Endothelial cell of umbilical vein (primary cell): Measurements from ENCODE around the gene NUP153. TPM values are rescaled to one million over a fixed set of nuclear protein-coding genes. Genes with fewer than 3 reads are reported as not detected.

Experiments used
- BruUV-seq: library from RNA; stranded (reverse); fragments of 400-500 nt; replicated peaks from 2 replicates; lab custom pipeline; 2021; lab: Mats Ljungman, UMichigan
- CTCF ChIA-PET: fragments of 300-600, 350-600 bp; sonication (Branson Sonifier 250); formaldehyde crosslinking; loops from one replicate; lab custom pipeline; 2021; ENCODE audit warnings: antibody characterized with exemption, inconsistent platforms; lab: Charles Lee
- POLR2A ChIA-PET: fragments of 300-600, 350-600 bp; sonication (Branson Sonifier 250); formaldehyde crosslinking; loops from one replicate; lab custom pipeline; 2021; ENCODE audit warnings: antibody characterized with exemption, inconsistent platforms; lab: Charles Lee
- DNase-seq: peaks from one replicate; pipeline ENCODE4 v3.0.0-alpha.2; 2011; ENCODE audit warnings: low read depth, low spot score
- FAIRE-seq: peaks from 2 replicates; lab custom pipeline; 2011; peaks lifted over from hg19 to GRCh38; lab: Jason Lieb, UNC
- H2AFZ ChIP-seq: 2 replicates; pipeline ENCODE4 v1.6.0; 2012; ENCODE audit warnings: low read depth, low read length, control low read depth, inconsistent platforms
- H3K27ac ChIP-seq: 2 replicates; pipeline ENCODE4 v1.5.1; 2011; ENCODE audit warnings: low read depth, mild to moderate bottlenecking, control low read depth, low read length, moderate library complexity; ENCODE audit not compliant: insufficient read depth
- H3K27me3 ChIP-seq, 2 experiments: 2 replicates each; pipeline versions ENCODE4 v1.6.0 to v1.6.1; 2011; ENCODE audit warnings: low read length in 2 of 2, mixed read lengths in 1 of 2; ENCODE audit not compliant: control insufficient read depth in 2 of 2, insufficient read depth in 2 of 2
- H3K36me3 ChIP-seq, 2 experiments: 2 replicates in 1 of 2; 3 replicates in 1 of 2; pipeline ENCODE4 v1.5.1; 2011; ENCODE audit warnings: low read length in 2 of 2, mild to moderate bottlenecking in 1 of 2, moderate library complexity in 1 of 2; ENCODE audit not compliant: control insufficient read depth in 2 of 2, insufficient read depth in 2 of 2; ENCODE audit errors: extremely low read depth in 1 of 2
- H3K4me1 ChIP-seq: 3 replicates; pipeline ENCODE4 v1.5.1; 2011; ENCODE audit warnings: mild to moderate bottlenecking, low read length; ENCODE audit not compliant: control insufficient read depth, insufficient read depth; ENCODE audit errors: extremely low read depth
- H3K4me2 ChIP-seq: 2 replicates; pipeline ENCODE4 v1.6.1; 2011; ENCODE audit warnings: low read length, control low read depth, mixed read lengths; ENCODE audit not compliant: insufficient read depth
- H3K4me3 ChIP-seq, 3 experiments: fragments of 200-600 bp in 1 of 3; sonication (generic), shearing (Covaris generic) in 1 of 3; replicated peaks in 1 of 3; 2 replicates each; pipeline ENCODE4 v1.5.1; 2011 to 2016; ENCODE audit warnings: control low read depth in 3 of 3, low read length in 3 of 3, mild to moderate bottlenecking in 2 of 3, inconsistent platforms in 1 of 3, low read depth in 1 of 3, moderate library complexity in 1 of 3; ENCODE audit not compliant: insufficient read depth in 1 of 3
- H3K79me2 ChIP-seq: 2 replicates; pipeline ENCODE4 v1.6.0; 2012; ENCODE audit warnings: low read length, inconsistent platforms; ENCODE audit not compliant: control insufficient read depth, insufficient read depth
- H3K9ac ChIP-seq: replicated peaks from 2 replicates; pipeline ENCODE3; 2011; ENCODE audit warnings: low read length, control low read depth; ENCODE audit not compliant: insufficient read depth; ENCODE audit errors: extremely low read depth
- H3K9me1 ChIP-seq: replicated peaks from 3 replicates; pipeline ENCODE4 v1.6.0; 2011; ENCODE audit warnings: mild to moderate bottlenecking, low read length; ENCODE audit not compliant: control insufficient read depth, insufficient read depth; ENCODE audit errors: extremely low read depth
- H3K9me3 ChIP-seq: replicated peaks from 2 replicates; pipeline ENCODE4 v1.5.1; 2012; ENCODE audit warnings: low read length, inconsistent platforms; ENCODE audit not compliant: control insufficient read depth, insufficient read depth
- H4K20me1 ChIP-seq: replicated peaks from 2 replicates; pipeline ENCODE3; 2011; ENCODE audit warnings: mild to moderate bottlenecking, low read length; ENCODE audit not compliant: control insufficient read depth, insufficient read depth; ENCODE audit errors: extremely low read depth
- EZH2 ChIP-seq: IDR thresholded peaks from 2 replicates; pipeline ENCODE4 v1.6.1; 2012; ENCODE audit warnings: borderline replicate concordance, low read depth, mild to moderate bottlenecking, moderate library complexity, low read length, inconsistent platforms; ENCODE audit not compliant: severe bottlenecking
- FOS ChIP-seq: IDR thresholded peaks from 2 replicates; pipeline ENCODE4 v1.6.1; 2011; ENCODE audit warnings: mild to moderate bottlenecking, low read length, moderate library complexity, borderline replicate concordance; ENCODE audit not compliant: insufficient read depth
- GATA2 ChIP-seq: IDR thresholded peaks from 2 replicates; pipeline ENCODE4 v1.7.0; 2011; ENCODE audit warnings: low read depth, mild to moderate bottlenecking, moderate library complexity, mixed read lengths, low read length; ENCODE audit not compliant: insufficient read length, insufficient read depth
- JUN ChIP-seq: IDR thresholded peaks from 2 replicates; pipeline ENCODE4 v1.6.1; 2011; ENCODE audit warnings: borderline replicate concordance, low read depth; ENCODE audit not compliant: insufficient read length, insufficient read depth
- MYC ChIP-seq: IDR thresholded peaks from one replicate; pipeline ENCODE4 v1.6.1; 2011; ENCODE audit warnings: mild to moderate bottlenecking, low read depth, low read length
- POLR2A ChIP-seq: IDR thresholded peaks from 2 replicates; pipeline ENCODE4 v1.6.1; 2012; ENCODE audit warnings: low read depth, mild to moderate bottlenecking, control low read depth, low read length
- POLR2AphosphoS5 ChIP-seq: IDR thresholded peaks from 2 replicates; pipeline ENCODE4 v1.6.1; 2012; ENCODE audit warnings: low read depth, mild to moderate bottlenecking, control low read depth, low read length, moderate library complexity; ENCODE audit not compliant: insufficient read depth
- dilution Hi-C: fragments of 300-500 bp; cut with MboI; formaldehyde crosslinking; loops from one replicate; pipeline ENCODE4 v1.15.0; 2019; ENCODE audit warnings: low sequenced_read_pairs; ENCODE audit not compliant: extremely low pct_ligation_motif_present
- intact Hi-C: fragments of 100-400 bp; cut with micrococcal nuclease; formaldehyde crosslinking; loops from one replicate; pipeline ENCODE4 v1.10.0; 2022
- polyA plus RNA-seq, 4 experiments: library from polyadenylated mRNA; depleted of rRNA in 3 of 4; stranded (reverse) in 3 of 4; unstranded in 1 of 4; fragments of >200 nt; gene quantifications; 2 replicates each; pipeline versions ENCODE4 v1.2.1 to v1.2.3, GENCODE V29; 2011 to 2012; ENCODE audit warnings: missing spikeins in 1 of 4
- total RNA-seq: library from RNA; stranded (reverse); gene quantifications from 2 replicates; pipeline ENCODE4 v1.2.3, GENCODE V29; 2021
- TF ChIP-seq, protein P1 (sequence below): IDR thresholded peaks from 2 replicates; pipeline ENCODE4 v1.6.1; 2011; ENCODE audit not compliant: insufficient read depth, insufficient read length
- TF ChIP-seq, protein P2 (sequence below), 2 donors: IDR thresholded peaks; 1 replicate in 1 of 2; 2 replicates in 1 of 2; pipeline ENCODE4 v1.5.1; 2011; ENCODE audit warnings: low read length in 2 of 2, mild to moderate bottlenecking in 2 of 2, moderate library complexity in 2 of 2, control low read depth in 1 of 2, inconsistent platforms in 1 of 2, low read depth in 1 of 2; ENCODE audit not compliant: insufficient read depth in 1 of 2; ENCODE audit errors: extremely low read depth in 1 of 2

The NUP153 gene
- total and polyA plus RNA-seq, 2 donors (not counting 3 experiments of a cell fraction or from before 2014, with no cell fraction given): 22.0 to 51.0 TPM

DNA sequence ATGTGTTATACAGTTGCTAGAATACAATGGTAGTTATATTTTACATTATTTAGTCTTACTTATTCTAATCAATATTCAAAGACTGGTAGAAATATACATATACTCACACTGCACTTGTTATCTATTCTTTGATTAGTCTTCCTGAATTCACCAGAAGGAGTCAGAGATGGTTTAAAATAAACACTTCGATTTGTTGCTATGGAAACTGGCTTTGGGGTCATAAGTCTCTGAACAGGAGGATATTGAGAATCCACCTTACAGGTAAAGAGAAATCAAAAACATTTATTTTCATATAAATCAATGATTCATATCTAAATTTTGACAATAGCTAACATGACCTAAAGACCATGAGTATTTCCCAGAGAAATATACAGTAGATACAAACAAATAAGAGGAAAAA, 41.6 kb downstream of the NUP153 start:
- dilution Hi-C loops (no loop called here), intact Hi-C loops (no loop called here)
- Histone ChIP-seq H3K4me2 (no peak overlapping the region), H2AFZ (no peak overlapping the region), H3K4me3 (no peak overlapping the region), H3K36me3 (peaks cover 12 to 25% of the 10 kb centered on the region in 2 experiments), H3K79me2 (peaks cover 31% of the 10 kb centered on the region), H3K27me3 (no peaks in the 10 kb centered on the region), H3K9ac (no peak overlapping the region), H4K20me1 (no peaks in the 10 kb centered on the region), H3K9me1 (no peaks in the 10 kb centered on the region), H3K4me1 (no peaks in the 10 kb centered on the region), H3K9me3 (no peaks in the 10 kb centered on the region), H3K27ac (no peak overlapping the region)
- BruUV-seq: no TSS peak
- DNase-seq (no peak), FAIRE-seq (no peak)
- ChIA-PET CTCF (interaction anchor here (1.0 kb wide), 1 partner anchor 33 kb away, joined by 3 read pairs; no protein-coding TSS in a partner anchor), POLR2A (no interaction called here)
- TF ChIP-seq, protein P1, sequence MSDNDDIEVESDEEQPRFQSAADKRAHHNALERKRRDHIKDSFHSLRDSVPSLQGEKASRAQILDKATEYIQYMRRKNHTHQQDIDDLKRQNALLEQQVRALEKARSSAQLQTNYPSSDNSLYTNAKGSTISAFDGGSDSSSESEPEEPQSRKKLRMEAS: no peak
- no peak for TF ChIP-seq POLR2A
- TF ChIP-seq FOS: no peak
- no peak for TF ChIP-seq MYC
- TF ChIP-seq, protein P2, sequence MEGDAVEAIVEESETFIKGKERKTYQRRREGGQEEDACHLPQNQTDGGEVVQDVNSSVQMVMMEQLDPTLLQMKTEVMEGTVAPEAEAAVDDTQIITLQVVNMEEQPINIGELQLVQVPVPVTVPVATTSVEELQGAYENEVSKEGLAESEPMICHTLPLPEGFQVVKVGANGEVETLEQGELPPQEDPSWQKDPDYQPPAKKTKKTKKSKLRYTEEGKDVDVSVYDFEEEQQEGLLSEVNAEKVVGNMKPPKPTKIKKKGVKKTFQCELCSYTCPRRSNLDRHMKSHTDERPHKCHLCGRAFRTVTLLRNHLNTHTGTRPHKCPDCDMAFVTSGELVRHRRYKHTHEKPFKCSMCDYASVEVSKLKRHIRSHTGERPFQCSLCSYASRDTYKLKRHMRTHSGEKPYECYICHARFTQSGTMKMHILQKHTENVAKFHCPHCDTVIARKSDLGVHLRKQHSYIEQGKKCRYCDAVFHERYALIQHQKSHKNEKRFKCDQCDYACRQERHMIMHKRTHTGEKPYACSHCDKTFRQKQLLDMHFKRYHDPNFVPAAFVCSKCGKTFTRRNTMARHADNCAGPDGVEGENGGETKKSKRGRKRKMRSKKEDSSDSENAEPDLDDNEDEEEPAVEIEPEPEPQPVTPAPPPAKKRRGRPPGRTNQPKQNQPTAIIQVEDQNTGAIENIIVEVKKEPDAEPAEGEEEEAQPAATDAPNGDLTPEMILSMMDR (IDR thresholded peaks at IDR 0.05; ENCODE audit: extremely low read depth in 1 of 2, insufficient read depth in 1 of 2, low read depth in 1 of 2, low read length in 2 of 2): no peak
- no peak for TF ChIP-seq EZH2
- no peak for TF ChIP-seq JUN
- no peak for TF ChIP-seq GATA2
- no peak for TF ChIP-seq POLR2AphosphoS5
